ENCODE data around the gene FAM118A. TPM values are rescaled to one million over a fixed set of nuclear protein-coding genes. Genes with fewer than 3 reads are reported as not detected.

Gene FAM118A
- total RNA-seq, 1 donor from 2014 or later: 18.3 TPM

GRCh38 chr22:45331486-45331885, 21.8 kb downstream of the FAM118A start:
- Mint-ChIP-seq H3K4me3 (ENCODE audit: unreplicated experiment) (no peak overlapping the region), H3K36me3 (ENCODE audit: low read depth, unreplicated experiment) (peaks cover 15% of the 10 kb centered on the region), H3K4me1 (ENCODE audit: low read depth, unreplicated experiment) (no peaks in the 10 kb centered on the region), H3K27ac (ENCODE audit: unreplicated experiment) (no peak overlapping the region), H3K9me3 (ENCODE audit: unreplicated experiment) (no peaks in the 10 kb centered on the region), H3K27me3 (ENCODE audit: low read depth, unreplicated experiment) (no peaks in the 10 kb centered on the region)
- TF ChIP-seq EZH2 (IDR thresholded peaks at IDR 0.05; ENCODE audit: insufficient read depth, low read length): no peak
- TF ChIP-seq CTCF (IDR thresholded peaks at IDR 0.05; ENCODE audit: insufficient read depth, low read depth, low read length): no peak
- Histone ChIP-seq H2AFZ (ENCODE audit: low read depth, low read length) (no peak overlapping the region), H3K4me2 (ENCODE audit: low read length) (no peak overlapping the region), H3K4me3 (ENCODE audit: insufficient read depth, low read depth, low read length) (no peak overlapping the region), H3K4me1 (ENCODE audit: insufficient read depth, low read length) (no peaks in the 10 kb centered on the region), H3K27ac (ENCODE audit: low read depth, low read length) (no peak overlapping the region), H4K20me1 (ENCODE audit: insufficient read depth, low read length) (peaks cover 5% of the 10 kb centered on the region), H3K79me2 (ENCODE audit: insufficient read depth, low read length) (no peaks in the 10 kb centered on the region), H3K9me3 (ENCODE audit: insufficient read depth, low read depth, low read length) (no peaks in the 10 kb centered on the region), H3K36me3 (ENCODE audit: insufficient read depth, low read length) (no peaks in the 10 kb centered on the region), H3K27me3 (ENCODE audit: insufficient read depth, low read length) (no peaks in the 10 kb centered on the region), H3K9ac (ENCODE audit: low read length) (no peak overlapping the region)
- FAIRE-seq: no peak
- DNase-seq (ENCODE audit: low read depth): no peak

- H3K9ac ChIP-seq (ENCODE audit: low read length): no peak overlapping the region
- no peaks in the 10 kb centered on the region for H3K36me3 ChIP-seq (ENCODE audit: insufficient read depth, low read length)
- H3K36me3 Mint-ChIP-seq (ENCODE audit: low read depth, unreplicated experiment): peaks cover 15% of the 10 kb centered on the region
- H3K27ac Mint-ChIP-seq (ENCODE audit: unreplicated experiment): no peak overlapping the region
- no peaks in the 10 kb centered on the region for H3K9me3 Mint-ChIP-seq (ENCODE audit: unreplicated experiment)
- no peak overlapping the region for H2AFZ ChIP-seq (ENCODE audit: low read depth, low read length)
- no peaks in the 10 kb centered on the region for H3K9me3 ChIP-seq (ENCODE audit: insufficient read depth, low read depth, low read length)
- no peak overlapping the region for H3K4me2 ChIP-seq (ENCODE audit: low read length)
- no peak overlapping the region for H3K4me3 ChIP-seq (ENCODE audit: insufficient read depth, low read depth, low read length)
- H3K27me3 Mint-ChIP-seq (ENCODE audit: low read depth, unreplicated experiment): no peaks in the 10 kb centered on the region
- no peaks in the 10 kb centered on the region for H3K4me1 Mint-ChIP-seq (ENCODE audit: low read depth, unreplicated experiment)
- no peaks in the 10 kb centered on the region for H3K79me2 ChIP-seq (ENCODE audit: insufficient read depth, low read length)
- peaks cover 4% of the 10 kb centered on the region for H3K4me1 ChIP-seq (ENCODE audit: insufficient read depth, low read length)
- no peak overlapping the region for H3K27ac ChIP-seq (ENCODE audit: low read depth, low read length)
- peaks cover 4% of the 10 kb centered on the region for H4K20me1 ChIP-seq (ENCODE audit: insufficient read depth, low read length)
- FAIRE-seq (no peak), DNase-seq (ENCODE audit: low read depth) (no peak)
- TF ChIP-seq CTCF (IDR thresholded peaks at IDR 0.05; ENCODE audit: insufficient read depth, low read depth, low read length) (no peak), EZH2 (IDR thresholded peaks at IDR 0.05; ENCODE audit: insufficient read depth, low read length) (no peak)
- no peaks in the 10 kb centered on the region for H3K27me3 ChIP-seq (ENCODE audit: insufficient read depth, low read length)
- no peak overlapping the region for H3K4me3 Mint-ChIP-seq (ENCODE audit: unreplicated experiment)
These were observed 22.3 kb downstream of the FAM118A start for GRCh38 chr22:45332001-45332400.

GRCh38 chr22:45334068-45334467, 24.3 kb downstream of the FAM118A start:
- H3K4me1 Mint-ChIP-seq (ENCODE audit: low read depth, unreplicated experiment): no peaks in the 10 kb centered on the region
- DNase-seq (ENCODE audit: low read depth) (peak; percentile 56), FAIRE-seq (peak; percentile 26)
- peaks cover 7% of the 10 kb centered on the region for H3K4me1 ChIP-seq (ENCODE audit: insufficient read depth, low read length)
- TF ChIP-seq CTCF (IDR thresholded peaks at IDR 0.05; ENCODE audit: insufficient read depth, low read depth, low read length) (no peak), EZH2 (IDR thresholded peaks at IDR 0.05; ENCODE audit: insufficient read depth, low read length) (no peak)
- no peak overlapping the region for H3K27ac ChIP-seq (ENCODE audit: low read depth, low read length)
- H3K9me3 ChIP-seq (ENCODE audit: insufficient read depth, low read depth, low read length): no peaks in the 10 kb centered on the region
- H3K27me3 ChIP-seq (ENCODE audit: insufficient read depth, low read length): no peaks in the 10 kb centered on the region
- H3K27ac Mint-ChIP-seq (ENCODE audit: unreplicated experiment): no peak overlapping the region
- no peaks in the 10 kb centered on the region for H3K36me3 ChIP-seq (ENCODE audit: insufficient read depth, low read length)
- H3K36me3 Mint-ChIP-seq (ENCODE audit: low read depth, unreplicated experiment): peaks cover 10% of the 10 kb centered on the region
- no peaks in the 10 kb centered on the region for H3K9me3 Mint-ChIP-seq (ENCODE audit: unreplicated experiment)
- no peaks in the 10 kb centered on the region for H4K20me1 ChIP-seq (ENCODE audit: insufficient read depth, low read length)
- no peak overlapping the region for H3K4me3 Mint-ChIP-seq (ENCODE audit: unreplicated experiment)
- no peak overlapping the region for H2AFZ ChIP-seq (ENCODE audit: low read depth, low read length)
- no peaks in the 10 kb centered on the region for H3K27me3 Mint-ChIP-seq (ENCODE audit: low read depth, unreplicated experiment)
- H3K9ac ChIP-seq (ENCODE audit: low read length): no peak overlapping the region
- no peaks in the 10 kb centered on the region for H3K79me2 ChIP-seq (ENCODE audit: insufficient read depth, low read length)
- H3K4me2 ChIP-seq (ENCODE audit: low read length): no peak overlapping the region
- no peak overlapping the region for H3K4me3 ChIP-seq (ENCODE audit: insufficient read depth, low read depth, low read length)

All from astrocyte (in vitro differentiated cells and primary cell).